Effector CD4-positive, alpha-beta T cell (primary cell): Measurements from ENCODE around the gene EEF2K.
"Not testable (repeated sequence)": the region's sequence is repeated elsewhere in the genome, so short reads cannot be mapped to it uniquely, and the experiment has no call there.

Source experiments
- DNase-seq: peaks from one replicate; pipeline ENCODE4 v3.0.0-alpha.2; 2020

The EEF2K gene

DNA sequence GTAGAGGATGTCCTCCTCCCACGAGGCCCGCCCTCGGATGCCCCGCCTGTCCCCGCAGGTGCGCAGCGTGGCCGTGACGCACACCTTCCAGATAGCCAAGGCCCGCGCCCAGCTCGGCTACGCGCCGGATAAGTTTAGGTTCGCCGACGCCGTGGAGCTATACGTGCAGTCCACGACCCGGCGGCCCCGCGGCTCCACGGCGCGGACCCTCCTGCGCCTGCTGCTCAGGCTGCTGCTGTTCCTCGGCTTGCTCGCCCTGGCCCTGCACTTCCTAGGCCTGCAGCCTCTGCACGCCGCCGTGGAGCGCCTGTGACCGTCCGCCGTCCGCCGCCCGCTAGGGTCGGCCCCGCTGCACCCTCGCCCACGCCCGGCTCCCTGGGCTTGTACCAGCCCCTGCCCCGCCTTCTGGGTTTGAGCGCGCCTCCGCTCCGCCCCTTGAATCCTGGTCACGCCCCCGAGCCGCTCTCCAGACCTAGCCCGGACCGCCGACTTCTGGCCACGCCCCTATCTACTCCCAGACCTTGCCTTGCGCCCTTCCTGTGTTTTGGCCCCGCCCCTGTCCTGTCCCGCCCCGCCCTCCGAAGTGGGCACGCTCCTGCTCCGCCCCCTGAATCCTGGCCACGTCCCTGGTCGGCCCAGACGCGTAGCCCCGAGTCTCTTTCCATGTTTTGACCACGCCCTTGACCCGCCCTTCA lies 15.8 kb upstream of the EEF2K start:
- peak; percentile 89 for DNase-seq

DNA sequence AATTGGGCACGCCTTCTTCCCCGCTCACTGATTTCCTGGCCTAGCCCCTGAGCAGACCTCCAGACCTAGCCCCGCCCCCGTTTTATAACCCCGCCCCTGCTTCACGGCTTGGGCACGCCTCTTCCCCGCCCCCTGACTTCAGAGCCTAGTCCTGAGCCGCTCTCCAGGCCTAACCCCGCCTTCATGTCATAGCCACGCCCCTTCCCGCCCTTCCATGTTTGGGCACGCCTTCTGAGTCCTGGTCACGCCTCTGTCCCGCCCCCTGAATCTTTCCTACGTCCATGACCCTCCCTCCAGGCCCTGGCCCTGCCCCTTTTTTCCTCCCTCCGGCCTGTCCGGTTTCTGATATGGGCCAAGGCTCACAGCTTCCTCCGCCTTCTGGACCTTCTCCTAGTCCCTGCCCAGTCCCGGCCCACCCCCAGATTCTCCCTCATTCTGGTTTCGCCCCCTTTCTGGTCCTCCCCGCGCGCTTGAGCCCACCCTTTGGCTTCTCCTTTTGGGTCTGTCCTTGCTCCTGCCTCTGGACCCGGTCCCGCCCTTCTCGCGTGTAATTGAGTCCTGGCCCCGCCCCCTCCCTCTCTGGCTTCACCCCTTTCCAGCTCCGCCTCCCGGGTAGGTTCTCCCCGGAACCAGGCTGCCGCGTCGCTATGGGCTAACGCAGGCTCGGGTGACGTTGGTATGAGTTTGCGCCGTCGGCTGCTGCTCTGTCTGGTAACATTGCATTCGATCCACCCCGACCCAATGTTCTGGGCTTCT lies 15.1 kb upstream of the EEF2K start:
- peak; percentile 98 for DNase-seq

DNA sequence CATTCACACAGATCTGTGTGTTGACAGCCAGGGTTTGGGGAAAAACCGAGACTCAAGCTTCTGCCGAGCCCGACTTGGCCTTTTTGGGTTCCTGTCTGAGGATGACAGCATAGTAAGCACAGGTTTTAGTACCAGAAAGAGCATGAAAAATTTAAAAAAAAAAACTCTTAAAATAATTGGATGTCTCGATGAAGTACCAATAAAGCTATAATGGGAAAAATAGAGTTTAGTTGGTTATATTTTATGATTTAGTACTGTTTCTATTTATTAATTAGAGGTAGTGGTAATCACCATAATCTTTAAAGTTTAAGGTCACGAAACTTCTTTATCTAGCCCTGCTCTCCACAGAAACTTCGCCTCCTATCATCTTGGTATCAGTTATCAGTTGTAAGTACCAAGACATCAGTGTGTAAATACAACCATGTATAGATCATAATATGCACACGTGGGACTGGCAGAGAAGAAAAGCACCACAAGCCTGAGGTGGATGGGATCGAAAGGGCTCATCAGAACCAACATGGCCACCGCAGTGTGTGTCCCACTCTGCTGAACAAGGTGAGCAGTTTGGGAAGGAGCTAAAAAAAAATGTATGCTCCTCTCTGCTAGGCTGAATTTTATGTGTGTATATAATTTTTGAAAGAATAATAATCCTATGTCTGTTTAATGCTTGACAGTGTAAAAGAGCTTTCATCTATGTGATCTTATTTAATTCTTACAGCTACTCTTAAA lies 14.4 kb upstream of the EEF2K start:
- DNase-seq: no peak

DNA sequence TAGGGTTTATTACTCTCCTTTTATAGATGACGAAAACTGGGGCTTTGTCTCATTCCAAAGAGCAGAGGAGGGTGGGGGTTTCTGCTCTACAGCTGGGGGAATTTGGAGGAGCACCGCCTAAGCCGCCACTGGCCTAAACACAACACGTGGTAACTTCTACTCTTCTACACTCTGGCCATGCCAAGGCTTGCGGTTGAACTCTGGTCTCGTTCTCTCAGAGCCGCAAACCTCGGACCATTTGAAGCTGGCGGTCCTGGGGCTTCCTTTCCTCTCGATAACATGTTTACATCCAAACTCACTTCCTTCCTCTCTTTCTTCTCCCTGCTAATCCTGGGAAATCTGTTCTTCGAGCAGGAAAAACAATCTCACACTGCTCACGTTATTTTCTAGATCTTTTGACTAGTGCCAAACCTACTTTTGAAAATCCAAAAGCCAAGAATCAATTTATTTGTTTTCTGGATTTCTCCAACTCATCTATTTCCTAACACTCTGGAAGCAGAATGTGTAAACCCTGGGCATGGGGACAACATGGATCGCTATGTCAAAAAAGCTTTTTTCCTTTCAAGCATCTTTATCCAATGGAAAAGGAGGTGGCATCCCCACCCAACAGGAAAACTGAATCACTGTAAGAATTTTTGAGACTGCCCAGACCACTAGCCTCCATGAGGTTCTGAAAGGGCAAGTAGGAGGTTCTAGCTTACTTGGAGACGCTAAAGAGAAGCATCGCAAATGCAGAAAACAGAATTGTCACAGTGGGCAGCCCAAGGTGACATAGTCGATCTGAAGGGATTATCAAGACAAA lies 13.6 kb upstream of the EEF2K start:
- DNase-seq: peak; percentile 76

DNA sequence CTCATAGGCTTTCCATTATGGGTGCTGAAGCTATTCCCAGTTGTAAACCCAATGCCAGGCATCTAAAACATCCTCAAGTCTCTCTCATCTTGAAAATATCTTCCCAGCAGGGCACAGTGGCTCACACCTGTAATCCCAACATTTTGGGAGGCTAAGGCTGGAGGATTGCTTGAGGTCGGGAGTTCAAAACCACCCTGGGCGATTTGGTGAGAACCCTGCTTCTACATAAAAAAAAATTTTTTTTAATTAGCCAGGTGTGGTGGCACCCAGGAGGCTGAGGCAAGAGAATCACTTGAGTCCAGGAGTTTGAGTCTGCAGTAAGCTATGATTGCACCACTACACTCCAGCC lies 13.0 kb upstream of the EEF2K start:
- DNase-seq: no peak

DNA sequence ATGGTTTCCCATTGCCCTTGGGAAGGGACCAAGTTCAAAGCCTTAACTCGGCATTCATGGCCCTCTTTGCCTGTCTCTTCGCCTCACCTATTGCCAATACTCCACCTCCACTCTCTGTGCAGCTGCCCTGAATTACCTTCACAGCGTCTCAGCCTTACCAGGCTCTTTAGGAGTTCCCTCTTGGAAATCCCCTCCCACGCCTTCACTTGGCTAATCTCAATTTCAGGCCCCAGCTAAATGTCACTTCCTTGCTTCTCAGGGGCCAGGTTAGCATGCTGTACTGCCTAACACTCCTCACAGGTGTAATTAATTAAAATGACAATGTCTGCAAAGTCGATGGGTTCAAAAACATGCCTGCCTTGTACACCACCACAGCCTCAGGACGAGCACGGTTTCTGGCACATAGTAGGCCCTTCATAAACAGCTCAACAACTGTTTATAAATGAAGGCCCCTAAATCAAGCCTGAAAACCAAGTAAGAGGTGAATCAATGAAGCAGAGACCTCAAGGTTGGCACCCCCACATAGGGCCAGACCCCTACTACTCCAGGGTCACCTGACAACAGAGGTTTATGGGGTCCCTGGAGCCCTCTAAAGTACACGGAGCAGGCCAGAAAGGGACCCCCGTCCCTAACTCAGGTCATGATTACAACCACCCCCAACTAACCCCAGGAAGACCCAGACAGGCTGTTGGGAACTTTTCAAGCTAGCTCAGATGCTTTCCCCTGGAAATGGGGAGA lies 11.2 kb upstream of the EEF2K start:
- no peak for DNase-seq

DNA sequence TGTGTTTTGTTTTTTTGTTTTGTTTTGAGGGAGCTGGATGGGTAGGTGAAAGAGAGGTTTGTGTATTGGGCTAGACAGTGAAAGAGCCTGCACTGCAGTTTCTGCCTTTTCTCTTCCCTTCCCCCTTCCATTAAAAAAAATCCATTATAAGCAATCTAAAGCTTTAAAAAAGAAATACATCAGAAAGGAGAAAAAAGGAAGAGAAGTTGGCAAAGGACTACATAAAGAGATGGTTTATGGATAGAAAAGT lies 10.7 kb upstream of the EEF2K start:
- no peak for DNase-seq

DNA sequence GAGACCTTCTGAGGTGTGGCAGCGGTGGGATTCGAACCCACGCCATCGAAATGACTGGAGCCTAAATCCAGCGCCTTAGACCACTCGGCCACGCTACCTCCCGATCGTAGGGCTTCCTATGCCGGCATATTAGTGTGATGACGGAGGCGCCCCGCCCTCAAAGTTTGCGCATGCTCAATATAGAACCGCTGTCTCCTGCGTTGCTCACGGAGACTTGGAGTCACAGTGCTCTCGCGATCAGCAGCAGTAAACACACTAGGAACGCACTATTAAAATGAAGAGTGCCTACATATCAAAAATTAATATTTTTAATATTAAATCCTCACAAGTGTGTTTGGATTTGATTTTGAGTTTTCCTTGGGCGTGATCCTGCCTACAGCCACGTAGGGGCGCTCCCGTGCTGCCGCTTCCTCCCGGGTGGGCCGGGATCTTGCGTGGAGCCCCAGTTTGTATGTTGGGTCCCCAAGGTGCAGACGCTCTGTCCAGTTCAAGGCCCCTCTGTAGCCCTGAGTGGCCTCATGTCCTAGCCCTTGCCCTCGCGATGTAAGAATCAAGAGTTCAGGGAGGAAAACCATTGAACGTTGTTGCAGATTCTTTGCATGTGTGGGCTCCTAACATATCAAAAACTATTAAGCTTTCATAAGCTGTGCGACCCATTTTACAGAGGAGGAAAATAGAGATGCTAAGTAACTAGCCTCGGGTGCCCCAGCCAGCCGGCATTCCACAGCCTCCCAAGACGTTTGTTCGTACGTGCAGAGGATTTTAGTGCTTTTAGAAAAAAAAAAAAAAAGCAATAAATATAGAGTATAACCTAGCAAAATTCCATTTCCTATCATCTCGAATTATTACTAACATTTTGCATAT lies 10.2 kb upstream of the EEF2K start:
- peak; percentile 86 for DNase-seq

DNA sequence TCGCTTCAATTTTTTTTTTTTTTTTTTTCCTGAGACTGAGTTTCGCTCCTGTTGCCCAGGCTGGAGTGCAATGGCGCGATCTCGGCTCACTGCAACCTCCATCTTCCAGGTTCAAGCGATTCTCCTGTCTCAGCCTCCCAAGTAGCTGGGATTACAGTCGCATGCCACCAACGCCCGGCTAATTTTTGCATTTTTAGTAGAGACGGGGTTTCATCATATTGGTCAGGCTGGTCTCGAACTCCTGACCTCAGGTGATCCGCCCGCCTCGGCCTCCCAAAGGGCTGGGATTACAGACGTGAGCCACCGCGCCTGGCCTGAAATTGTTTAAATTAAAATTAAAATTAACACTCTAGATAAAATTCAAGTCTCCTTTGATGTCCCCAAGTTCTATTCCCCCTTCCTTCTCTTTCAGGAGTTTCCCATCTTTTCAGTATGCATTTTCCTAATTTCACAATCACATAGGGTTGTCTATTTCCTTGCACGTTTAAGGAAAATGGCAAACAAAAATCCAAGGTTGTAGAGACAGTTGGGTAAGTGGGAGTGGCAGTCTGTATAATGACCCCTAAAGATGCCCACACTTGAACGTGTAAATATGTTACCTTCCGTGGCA lies 9.4 kb upstream of the EEF2K start:
- DNase-seq: not testable (repeated sequence)

DNA sequence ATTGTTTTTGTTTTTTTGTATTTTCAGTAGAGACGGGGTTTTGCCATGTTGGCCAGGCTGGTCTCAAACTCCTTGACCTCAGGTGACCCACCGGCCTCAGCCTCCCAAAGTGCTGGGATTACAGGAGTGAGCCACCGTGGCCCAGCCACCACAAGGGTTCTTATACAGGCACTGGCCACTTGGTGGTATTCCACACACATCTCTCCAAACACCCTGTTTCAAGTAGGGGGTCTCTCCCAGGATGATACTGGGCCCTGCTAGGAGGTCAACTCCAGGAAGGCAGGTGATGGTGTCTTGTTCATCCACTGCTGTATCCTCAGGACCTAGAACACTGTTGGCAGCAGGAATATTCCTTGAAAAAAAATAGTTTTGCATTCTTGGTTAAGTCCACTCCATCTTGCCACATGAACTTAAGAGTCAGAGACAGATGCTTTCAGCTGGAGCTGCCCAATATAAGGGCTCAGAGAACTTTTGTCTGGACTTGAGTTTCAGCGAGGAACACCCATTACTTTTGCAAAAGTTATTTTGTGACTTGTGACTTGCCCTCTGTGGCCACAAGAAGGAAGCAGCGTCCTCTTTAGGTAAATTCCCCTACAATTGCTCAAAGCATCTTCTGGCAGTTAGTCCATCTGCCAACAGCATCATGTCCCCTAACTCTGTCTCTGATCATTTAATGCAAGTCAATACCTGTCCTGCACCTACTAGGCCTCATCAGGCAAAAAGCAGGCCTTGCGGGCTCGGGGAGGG lies 7.4 kb upstream of the EEF2K start:
- no peak for DNase-seq

DNA sequence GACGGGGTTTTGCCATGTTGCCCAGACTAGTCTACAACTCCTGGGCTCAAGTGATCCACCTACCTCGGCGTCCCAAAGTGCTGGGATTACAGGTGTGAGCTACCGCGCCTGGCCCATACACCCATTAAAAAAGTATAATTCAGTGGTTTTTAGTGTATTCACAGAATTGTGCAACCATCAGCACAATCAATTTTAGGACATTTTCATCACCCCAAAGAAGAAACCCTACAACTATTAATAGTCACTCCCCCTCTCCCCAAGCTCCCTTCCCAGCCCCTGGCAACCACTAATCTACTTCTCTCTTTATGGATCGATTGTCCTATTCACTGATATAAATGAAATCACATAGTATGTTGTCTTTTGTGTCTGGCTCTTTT lies 3.8 kb upstream of the EEF2K start:
- DNase-seq: no peak

DNA sequence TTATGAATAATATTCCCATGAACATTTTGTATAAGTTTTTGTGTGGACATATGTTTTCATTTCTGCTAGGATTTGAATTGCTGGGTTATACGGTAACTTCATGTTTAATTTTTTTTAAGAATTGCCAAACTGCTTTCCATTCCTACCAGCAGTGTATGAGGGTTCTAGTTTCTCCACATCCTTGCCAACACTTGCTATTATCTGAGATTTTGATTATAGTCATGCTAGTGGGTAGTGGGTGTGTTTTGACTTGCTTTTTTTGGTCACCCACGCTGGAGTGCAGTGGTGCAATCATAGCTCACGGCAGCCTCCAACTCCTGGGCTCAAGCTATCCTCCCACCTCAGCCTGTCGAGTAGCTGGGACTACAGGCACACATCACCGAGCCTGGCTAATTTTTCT lies 3.0 kb upstream of the EEF2K start:
- DNase-seq: no peak

DNA sequence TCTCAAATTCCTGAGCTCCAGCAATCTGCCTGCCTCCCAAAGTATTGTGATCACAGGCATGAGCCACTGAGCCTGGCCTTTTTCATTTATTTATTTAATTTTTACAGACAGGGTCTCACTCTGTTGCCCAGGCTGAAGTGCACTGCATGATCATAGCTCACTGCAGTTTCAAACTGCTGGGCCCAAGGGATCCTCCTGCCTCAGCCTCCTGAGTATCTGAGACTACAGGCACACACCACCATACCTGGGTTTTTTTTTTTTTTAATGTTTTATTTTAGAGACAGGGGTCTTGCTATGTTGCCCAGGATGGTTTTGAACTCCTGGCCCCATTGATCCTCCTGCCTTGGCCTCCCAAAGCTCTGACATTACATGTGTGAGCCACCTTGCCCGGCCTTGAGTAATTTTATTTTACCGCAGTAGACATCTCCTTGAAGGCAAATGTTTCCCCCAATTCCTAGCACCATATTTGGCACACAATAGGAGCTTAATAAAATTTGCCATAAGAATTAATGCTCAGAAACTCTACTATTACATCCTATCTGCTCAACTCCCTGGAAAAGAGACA lies 1.9 kb upstream of the EEF2K start:
- no peak for DNase-seq

DNA sequence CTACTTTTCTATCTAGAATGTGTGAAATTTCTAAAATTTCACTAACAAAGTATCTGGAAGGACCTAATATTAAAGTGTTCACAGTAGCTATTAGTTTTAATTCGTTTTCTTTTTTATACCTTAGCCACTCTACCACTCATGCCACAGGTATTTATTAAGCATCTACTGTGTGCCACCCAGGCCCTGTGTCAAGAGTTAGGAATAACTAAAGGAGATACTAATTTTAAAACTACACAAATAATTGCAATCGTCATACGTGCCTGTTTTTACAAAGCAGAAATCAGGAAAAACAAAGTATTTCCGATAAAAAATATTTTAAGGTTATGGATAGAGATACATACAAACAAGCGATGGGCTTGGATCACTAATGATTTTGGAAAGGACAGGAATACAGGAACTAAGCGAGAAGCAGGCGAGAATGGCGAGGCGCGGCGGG lies 483 bp upstream of the EEF2K start:
- DNase-seq: no peak

DNA sequence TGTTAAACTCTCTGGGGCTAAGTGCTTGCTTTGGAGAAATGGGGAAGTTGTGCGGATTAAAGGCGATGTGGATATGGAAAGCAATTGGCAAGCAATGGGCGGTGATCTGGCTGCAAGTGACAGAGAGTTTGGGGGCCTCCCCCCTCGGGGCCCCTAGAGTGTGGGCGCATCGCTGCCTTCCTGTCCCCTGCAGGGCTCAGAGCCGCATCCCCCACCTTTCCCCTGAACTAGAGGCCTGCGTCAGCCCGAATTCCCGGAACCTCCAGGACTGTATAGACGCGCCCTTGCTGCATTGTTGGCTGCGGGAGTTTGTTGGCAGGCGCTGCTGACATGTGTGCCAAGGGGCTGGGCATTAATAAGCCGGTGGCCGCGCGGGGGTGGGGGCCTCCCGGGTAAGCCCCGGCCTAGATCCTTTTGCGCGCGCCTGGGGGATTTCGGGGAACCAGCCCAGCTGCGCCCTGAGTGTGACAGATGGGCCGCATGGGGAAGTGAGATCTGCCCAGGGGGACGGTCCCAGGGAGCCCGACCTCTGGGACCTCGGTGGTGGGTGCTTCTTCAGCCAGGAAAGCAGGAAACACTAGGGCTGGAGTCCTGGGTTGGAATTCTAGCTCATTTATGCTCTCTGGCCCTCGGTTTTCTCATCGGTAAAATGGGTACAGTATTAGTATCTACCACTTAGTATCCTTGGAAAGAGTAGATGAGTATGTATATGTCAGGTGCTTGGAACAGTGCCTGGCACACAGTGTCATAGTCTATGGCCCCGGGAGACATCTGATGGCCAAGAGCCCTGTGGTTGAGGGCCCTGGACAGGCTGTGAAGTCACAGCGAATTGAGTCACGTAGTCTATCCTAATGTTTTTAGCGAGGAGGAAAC lies 1.0 kb downstream of the EEF2K start:
- peak; percentile 39 for DNase-seq

DNA sequence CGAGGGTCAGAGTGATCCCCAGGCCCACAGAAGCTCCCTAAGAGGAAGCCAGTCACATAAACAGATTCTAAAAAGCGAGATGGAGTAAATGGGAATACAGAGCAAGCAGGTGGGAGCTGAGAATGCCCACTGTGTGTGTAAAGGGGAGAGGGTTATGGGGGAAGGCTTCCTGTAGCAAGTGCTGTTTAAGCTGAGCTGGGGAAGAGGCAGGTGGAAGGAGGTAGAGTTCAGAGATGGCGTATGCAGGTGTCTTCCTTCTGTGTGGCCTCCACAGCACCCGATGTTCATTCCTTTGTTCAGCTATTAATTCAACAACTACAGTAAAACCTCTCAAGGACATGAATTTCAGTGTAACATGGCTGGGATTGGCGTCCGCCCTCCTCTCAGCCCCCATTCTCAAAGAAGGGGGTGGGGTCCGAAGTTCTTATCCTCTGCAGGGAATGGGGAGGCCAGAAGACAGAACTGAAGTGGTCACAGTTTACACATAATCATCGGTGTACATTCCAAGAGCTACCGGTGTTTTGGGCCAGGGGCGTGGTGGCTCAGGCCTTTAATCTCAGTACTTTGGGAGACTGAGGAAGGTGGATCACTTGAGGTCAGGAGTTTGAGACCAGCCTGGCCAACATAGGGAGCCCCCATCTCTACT lies 1.8 kb downstream of the EEF2K start:
- DNase-seq: no peak

DNA sequence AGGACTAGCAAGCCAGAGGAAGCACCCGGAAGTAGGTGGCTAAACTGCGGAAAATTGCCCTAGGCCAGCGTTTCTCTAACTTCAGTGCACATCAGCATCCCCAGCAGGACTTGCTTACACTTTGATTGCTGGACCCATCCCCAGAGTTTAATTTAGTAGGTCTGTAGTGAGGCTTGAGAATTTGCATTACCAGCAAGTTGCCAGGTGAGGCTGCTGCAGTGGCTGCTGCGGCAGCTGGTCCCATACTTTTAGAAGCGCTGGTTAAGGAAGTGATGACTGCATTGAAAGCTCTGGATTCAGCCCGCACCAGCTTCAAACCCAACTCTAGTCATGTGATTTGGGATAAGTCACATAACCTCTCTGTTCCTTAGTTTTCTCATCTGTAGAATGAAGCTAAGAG lies 4.2 kb downstream of the EEF2K start:
- DNase-seq: no peak

DNA sequence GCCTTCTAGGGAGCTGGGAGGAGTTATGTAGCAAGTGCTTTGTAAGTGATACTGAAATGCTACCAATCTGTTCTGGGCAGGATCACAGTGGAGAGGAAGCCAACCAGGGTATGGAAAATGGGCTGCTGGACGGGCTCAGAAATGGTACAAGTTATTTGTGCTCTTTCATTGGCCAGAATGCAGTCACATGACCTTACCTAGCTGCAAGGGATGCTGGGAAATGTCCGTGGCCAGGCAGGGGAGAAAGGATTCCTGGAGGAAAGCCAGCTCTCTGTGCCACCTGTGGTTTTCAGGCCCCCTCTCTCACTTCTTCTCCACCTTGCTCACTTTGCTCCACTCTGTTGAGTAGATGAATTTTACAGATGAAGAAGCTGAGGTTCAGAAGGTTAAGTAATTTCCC lies 4.8 kb downstream of the EEF2K start:
- no peak for DNase-seq

DNA sequence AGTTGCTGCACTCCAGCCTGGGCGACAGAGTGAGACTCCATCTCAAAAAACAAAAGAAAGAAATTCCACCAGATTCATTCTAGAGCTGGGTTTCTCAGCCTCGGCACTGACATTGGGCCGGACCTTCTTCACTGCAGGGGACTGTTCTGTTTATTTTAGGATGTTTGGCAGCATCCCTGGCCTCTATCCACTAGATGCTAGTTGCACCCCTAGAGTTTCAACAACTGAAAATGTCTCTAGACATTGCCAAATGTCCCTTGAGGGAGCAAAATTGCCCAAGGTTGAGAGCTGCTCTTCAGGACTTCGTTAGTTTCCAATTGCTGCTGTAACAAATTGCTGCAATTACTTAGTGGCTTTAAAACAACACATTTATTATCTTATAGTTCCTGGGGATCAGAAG lies 7.2 kb downstream of the EEF2K start:
- no peak for DNase-seq
